ENCODE results near the gene RASSF3.
A peak's percentile ranks its signal among the peaks of the same experiment; 100 is the strongest.
"Not testable (repeated sequence)": the region's sequence is repeated elsewhere in the genome, so short reads cannot be mapped to it uniquely, and the experiment has no call there.

The RASSF3 gene

DNA sequence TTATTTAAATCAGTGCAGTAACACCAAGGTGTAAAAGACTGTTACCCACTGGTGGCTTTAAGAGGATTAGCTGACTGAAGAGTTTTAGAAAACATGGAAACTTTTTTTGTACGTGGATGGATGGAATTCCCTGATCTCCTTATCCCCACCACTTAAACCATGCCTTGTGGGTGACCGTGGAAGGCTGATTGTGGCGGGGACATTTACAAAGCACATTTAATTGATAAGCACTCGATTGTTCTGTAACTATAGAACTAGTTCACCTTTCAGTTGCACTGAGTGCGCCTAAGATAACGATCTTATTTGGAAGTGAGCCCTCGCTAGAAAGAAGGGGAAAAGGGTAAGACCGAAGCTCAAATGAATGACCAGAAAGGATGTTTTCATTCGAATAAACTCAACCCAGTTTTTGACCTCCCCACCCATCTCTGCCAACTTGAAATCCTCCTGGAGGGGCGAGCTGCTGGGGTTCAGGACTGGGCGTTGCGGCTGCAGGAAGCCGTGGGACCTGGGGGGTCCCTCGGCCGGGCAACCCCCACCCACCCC is 688 bp upstream of the RASSF3 start:
- H2AFZ ChIP-seq (ENCODE audit: low read depth, low read length): peak overlapping the region; percentile 31
- no peaks in the 10 kb centered on the region for H3K27me3 ChIP-seq (ENCODE audit: insufficient read depth, low read length)
- H3K9me3 ChIP-seq (ENCODE audit: low read length): no peaks in the 10 kb centered on the region
- H3K4me1 ChIP-seq (ENCODE audit: insufficient read depth, low read length): peaks cover 10% of the 10 kb centered on the region
- peak overlapping the region; percentile 63 for H3K4me3 ChIP-seq (ENCODE audit: low read length)
- no peaks in the 10 kb centered on the region for H3K36me3 ChIP-seq (ENCODE audit: insufficient read depth, low read length)

DNA sequence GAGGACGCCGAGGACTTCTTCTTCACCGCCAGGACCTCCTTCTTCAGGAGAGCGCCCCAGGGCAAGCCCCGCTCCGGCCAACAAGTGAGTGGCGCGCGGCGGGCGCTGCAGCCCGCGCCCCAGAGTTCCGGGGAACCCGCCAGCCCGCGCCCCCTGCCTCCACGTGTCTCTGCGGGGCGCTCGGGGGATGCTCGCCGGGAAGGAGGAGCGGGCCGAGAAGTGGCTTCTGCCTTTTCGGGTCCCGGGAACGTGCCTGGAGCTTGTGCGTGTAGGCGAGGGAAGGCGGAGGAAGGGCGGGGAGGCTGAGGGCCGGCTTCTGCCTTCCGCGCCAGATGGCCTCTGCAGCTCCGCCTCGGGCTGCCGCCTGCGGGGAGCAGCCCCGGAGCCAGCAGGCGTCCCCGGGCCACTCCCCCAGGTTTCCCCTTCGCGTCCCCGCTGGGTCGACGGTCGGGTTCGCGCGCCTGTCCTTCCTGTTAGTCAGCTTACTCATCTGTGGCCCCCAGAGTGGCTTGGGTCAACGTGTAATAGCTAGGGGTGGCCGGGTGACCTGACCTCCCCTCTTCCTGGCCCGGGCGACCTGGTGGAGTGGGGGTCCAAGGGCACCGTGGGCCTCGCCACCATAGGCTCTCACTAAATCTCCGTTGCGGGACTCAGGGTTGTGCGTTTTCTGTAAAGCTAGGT is 505 bp downstream of the RASSF3 start:
- Histone ChIP-seq H3K4me1 (ENCODE audit: insufficient read depth, low read length) (peaks cover 10% of the 10 kb centered on the region), H3K9me3 (ENCODE audit: low read length) (no peaks in the 10 kb centered on the region), H2AFZ (ENCODE audit: low read depth, low read length) (peak overlapping the region; percentile 99), H3K4me3 (ENCODE audit: low read length) (peak overlapping the region; percentile 63), H3K36me3 (ENCODE audit: insufficient read depth, low read length) (no peaks in the 10 kb centered on the region), H3K27me3 (ENCODE audit: insufficient read depth, low read length) (no peaks in the 10 kb centered on the region)

DNA sequence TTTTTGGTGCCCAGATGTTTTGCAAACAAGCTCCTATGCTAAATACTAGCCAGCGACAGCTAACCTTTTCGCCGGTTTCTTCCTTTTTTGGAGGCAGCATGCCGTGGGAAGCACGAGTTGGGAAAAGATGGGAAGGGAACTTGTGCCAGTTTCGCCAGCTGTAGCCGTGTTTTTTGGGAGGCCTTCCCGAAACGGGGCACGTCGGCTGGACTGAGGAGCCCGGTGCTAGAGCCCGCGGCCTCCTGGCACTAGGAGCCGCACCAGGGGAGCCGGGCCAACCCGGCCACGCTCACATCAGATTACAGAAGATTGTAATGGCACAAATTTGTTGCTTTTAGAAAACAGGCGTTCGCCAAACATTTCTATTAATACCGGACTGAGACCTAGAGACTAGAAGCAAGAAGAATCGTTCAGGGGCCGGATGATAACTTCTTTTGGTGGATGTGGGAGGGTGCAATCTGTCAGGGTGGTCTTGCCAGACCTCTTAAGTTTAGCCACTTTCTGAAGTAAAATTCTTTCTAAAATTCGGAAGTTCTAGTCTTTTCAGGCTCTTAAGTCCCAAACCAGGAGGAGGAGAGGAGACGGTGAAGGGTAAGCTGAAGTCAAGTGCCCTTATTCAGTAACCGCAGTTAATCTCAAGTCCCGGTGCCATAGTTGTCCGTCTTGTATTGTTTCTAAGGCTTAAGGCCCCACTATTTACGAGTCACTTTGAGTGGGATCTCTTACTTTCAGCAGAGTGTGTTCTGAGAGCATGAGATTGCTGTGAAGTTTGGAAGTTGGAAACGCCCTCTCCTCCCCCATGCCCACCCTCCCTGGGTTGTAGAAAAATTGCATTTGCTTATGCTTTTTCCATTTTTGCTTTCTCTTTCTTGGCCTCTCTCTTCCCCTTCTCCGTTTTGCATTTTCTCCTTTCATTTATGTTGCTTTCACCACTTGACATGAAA is 1.3 kb downstream of the RASSF3 start:
- Histone ChIP-seq H3K27me3 (ENCODE audit: insufficient read depth, low read length) (no peaks in the 10 kb centered on the region), H3K36me3 (ENCODE audit: insufficient read depth, low read length) (no peaks in the 10 kb centered on the region), H3K4me3 (ENCODE audit: low read length) (peak overlapping the region; percentile 63), H3K9me3 (ENCODE audit: low read length) (no peaks in the 10 kb centered on the region), H2AFZ (ENCODE audit: low read depth, low read length) (peak overlapping the region; percentile 99), H3K4me1 (ENCODE audit: insufficient read depth, low read length) (peaks cover 10% of the 10 kb centered on the region)

DNA sequence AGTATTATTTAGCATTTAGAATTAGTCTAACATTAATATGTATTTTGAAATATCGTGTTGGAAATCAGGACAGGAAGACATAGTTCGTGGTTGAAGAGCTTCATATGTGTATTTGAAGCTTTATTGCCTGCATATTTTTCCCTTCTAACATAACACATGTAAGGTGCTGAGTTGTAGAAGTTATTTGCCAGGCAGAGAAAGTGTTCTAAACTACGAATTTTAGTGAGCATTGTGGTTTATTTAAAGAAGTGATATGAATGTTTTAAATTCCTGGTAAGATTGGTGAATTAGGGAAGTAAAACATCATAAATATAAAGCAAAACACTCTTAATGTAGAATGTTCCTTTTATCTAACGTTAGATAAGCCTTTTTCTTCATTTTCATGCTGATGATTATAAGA is 2.5 kb downstream of the RASSF3 start:
- no peaks in the 10 kb centered on the region for H3K36me3 ChIP-seq (ENCODE audit: insufficient read depth, low read length)
- no peaks in the 10 kb centered on the region for H3K27me3 ChIP-seq (ENCODE audit: insufficient read depth, low read length)
- H3K9me3 ChIP-seq (ENCODE audit: low read length): no peaks in the 10 kb centered on the region
- peaks cover 10% of the 10 kb centered on the region for H3K4me1 ChIP-seq (ENCODE audit: insufficient read depth, low read length)
- H3K4me3 ChIP-seq (ENCODE audit: low read length): no peak overlapping the region
- H2AFZ ChIP-seq (ENCODE audit: low read depth, low read length): no peak overlapping the region

DNA sequence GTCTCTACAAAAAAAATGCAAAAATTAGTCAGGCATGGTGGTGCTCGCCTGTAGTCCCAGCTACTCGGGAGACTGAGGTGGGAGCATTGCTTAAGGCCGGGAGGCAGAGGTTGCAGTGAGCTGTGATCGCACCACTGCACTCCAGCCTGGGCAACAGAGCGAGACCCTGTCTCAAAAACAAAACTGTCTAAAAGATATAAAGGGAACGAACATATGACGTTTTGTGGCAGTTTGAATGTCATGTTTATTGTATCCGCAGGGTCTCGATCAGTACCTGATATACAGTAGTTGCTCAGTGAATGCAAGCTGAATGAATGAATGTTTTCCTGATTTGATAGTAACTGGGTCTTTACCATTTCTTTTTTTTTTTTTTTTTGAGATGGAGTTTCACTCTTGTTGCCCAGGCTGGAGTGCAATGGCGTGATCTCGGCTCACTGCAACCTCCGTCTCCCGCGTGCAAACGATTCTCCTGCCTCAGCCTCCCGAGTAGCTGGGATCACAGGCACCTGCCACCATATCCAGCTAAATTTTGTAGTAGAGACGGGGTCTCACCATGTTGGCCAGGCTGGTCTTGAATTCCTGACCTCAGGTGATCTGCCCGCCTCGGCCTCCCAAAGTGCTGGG is 3.6 kb downstream of the RASSF3 start:
- H3K9me3 ChIP-seq (ENCODE audit: low read length); H3K4me3 ChIP-seq (ENCODE audit: low read length); H2AFZ ChIP-seq (ENCODE audit: low read depth, low read length); H3K36me3 ChIP-seq (ENCODE audit: insufficient read depth, low read length); H3K27me3 ChIP-seq (ENCODE audit: insufficient read depth, low read length): not testable (repeated sequence)
- peaks cover 10% of the 10 kb centered on the region for H3K4me1 ChIP-seq (ENCODE audit: insufficient read depth, low read length)

DNA sequence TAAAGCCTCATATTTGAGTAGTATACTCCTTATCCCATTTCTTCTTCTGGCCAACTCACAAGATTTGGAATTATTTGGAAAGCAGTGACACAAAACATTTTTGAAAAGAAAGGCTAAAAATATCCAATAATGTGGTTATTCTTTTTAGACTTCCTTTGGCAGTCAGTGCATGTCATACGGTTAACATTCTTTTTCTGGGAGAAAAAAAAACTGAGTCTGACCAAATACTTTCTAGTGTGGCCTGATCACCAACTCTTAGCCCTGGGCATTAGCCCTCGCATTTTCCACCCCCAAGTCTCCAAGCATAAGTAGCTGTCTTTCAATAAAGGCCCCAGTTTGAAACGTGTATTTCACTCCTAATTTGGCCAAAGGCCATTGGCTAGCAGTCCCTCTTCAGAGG is 5.9 kb downstream of the RASSF3 start:
- no peak overlapping the region for H3K4me3 ChIP-seq (ENCODE audit: low read length)
- H3K27me3 ChIP-seq (ENCODE audit: insufficient read depth, low read length): no peaks in the 10 kb centered on the region
- no peak overlapping the region for H2AFZ ChIP-seq (ENCODE audit: low read depth, low read length)
- H3K36me3 ChIP-seq (ENCODE audit: insufficient read depth, low read length): no peaks in the 10 kb centered on the region
- H3K4me1 ChIP-seq (ENCODE audit: insufficient read depth, low read length): peaks cover 10% of the 10 kb centered on the region
- no peaks in the 10 kb centered on the region for H3K9me3 ChIP-seq (ENCODE audit: low read length)

DNA sequence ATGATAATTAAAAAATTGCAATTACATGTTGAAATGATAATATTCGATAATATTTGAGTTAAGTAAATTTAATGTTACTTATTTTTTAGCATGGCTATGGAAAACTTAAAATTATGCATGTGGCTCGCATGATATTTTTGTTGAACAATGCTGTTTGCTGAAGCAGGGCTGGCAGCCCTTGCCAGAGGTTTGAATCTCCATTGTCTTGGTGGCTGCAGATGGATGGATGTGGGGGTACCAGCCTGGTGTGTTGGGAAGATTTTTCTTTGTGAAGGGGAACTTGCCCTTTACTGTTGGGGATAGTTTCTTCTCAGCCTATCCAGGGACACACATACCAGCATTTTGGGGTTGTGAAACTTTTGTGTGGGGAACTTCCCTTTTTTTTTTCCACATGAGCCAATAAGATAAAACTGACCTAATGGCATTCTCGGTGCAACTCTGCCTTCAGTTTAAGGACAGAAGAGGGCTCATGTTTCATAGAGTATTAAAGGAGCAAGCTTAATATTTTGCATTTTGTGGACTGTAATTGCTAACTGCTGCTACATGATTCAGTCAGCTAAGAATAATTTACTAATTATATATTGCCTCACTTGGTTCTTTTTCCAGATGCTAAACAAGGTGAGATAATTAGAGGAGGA is 8.8 kb downstream of the RASSF3 start:
- Histone ChIP-seq H3K36me3 (ENCODE audit: insufficient read depth, low read length) (no peaks in the 10 kb centered on the region), H3K4me3 (ENCODE audit: low read length) (no peak overlapping the region), H3K27me3 (ENCODE audit: insufficient read depth, low read length) (no peaks in the 10 kb centered on the region), H2AFZ (ENCODE audit: low read depth, low read length) (no peak overlapping the region), H3K4me1 (ENCODE audit: insufficient read depth, low read length) (no peaks in the 10 kb centered on the region), H3K9me3 (ENCODE audit: low read length) (no peaks in the 10 kb centered on the region)

DNA sequence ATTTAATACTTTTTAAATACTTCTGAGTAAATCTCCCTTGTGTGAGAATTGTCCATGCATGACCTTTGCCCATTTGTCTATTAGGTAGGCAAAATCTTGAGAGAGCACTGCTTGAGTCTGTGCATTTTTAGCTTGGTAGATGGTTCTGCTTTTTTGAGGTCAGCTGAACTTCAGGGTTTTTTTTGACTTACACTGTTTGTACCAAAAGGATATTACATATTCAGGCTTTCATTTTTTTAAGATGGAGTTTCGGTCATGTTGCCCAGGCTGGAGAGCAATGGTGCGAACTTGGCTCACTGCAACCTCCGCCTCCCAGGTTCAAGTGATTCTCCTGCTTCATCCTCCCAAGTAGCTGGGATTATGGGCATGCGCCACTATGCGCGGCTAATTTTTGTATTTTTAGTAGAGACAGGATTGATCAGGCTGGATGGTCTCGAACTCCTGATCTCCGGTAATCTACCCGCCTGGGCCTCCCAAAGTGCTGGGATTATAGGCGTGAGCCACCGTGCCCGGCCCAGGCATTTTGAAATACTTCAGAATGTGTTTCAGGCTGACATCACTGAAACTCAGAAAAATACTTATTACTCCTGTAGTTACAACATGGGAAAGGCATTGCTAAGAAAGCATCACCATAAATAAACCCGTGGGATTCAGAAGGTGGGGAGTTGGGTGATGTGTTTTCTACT is 11.1 kb downstream of the RASSF3 start:
- no peak overlapping the region for H2AFZ ChIP-seq (ENCODE audit: low read depth, low read length)
- H3K4me3 ChIP-seq (ENCODE audit: low read length): no peak overlapping the region
- no peaks in the 10 kb centered on the region for H3K9me3 ChIP-seq (ENCODE audit: low read length)
- no peaks in the 10 kb centered on the region for H3K27me3 ChIP-seq (ENCODE audit: insufficient read depth, low read length)
- H3K4me1 ChIP-seq (ENCODE audit: insufficient read depth, low read length): peaks cover 6% of the 10 kb centered on the region
- H3K36me3 ChIP-seq (ENCODE audit: insufficient read depth, low read length): no peaks in the 10 kb centered on the region

DNA sequence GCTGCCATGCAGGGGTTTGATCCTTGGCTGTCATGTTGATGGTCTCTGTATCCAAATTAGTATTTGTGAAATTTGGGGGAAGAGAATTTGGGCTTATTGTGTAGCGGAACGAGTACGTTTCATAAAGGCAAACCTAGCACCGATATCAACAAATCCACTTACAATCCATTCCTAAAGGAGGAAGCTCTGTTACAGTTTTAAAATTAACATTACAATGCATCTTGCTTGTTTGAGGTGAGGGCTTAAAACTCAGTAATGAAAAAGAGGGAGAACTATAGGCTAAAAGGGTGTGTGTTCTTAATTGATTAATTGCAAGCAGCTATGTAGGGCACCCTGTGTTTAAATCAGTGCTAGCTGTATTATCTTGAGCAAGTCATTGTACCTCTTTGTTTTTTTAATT is 13.7 kb downstream of the RASSF3 start:
- no peak overlapping the region for H2AFZ ChIP-seq (ENCODE audit: low read depth, low read length)
- no peaks in the 10 kb centered on the region for H3K27me3 ChIP-seq (ENCODE audit: insufficient read depth, low read length)
- peaks cover 6% of the 10 kb centered on the region for H3K4me1 ChIP-seq (ENCODE audit: insufficient read depth, low read length)
- H3K9me3 ChIP-seq (ENCODE audit: low read length): no peaks in the 10 kb centered on the region
- no peaks in the 10 kb centered on the region for H3K36me3 ChIP-seq (ENCODE audit: insufficient read depth, low read length)
- no peak overlapping the region for H3K4me3 ChIP-seq (ENCODE audit: low read length)

DNA sequence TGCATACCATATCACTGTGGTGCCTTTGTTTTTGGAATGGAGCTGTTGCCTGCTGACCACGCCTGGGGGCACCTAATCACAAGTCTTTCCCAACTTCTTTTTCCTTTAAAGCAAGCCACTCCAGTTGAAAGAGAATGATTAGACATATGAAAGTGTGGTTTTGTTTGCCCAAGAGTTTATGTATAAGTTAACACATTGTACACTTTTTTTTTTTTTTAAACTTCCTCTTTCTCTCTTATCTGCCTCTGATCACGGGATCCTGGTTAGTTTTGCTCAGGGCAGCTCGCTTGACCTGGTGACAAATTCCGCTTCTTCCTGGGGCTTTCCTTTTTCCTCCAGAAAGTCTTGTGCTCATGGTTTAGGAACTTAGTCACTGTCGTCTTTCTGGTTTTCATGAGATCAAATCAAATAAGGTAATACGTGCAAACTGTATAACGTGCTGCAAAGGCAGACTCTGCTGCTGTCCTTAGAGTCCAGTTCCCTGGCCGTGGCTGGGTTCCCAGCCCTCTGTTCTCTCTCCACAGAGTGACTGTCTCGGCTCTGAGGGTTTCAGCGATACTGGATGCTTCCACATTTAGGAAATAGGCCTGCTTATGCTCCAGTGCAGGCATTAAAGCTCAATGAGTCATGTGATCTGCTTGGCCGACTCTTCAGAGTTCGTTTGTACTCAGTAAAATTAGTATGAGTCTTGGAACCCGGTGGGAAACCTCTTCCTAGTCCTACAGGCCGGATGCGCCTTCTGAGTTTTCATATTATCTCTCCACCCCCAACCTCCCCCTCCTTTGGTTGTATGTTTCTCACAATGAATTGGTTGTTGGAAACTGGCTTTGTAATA is 15.2 kb downstream of the RASSF3 start:
- Histone ChIP-seq H3K4me1 (ENCODE audit: insufficient read depth, low read length) (peaks cover 6% of the 10 kb centered on the region), H3K36me3 (ENCODE audit: insufficient read depth, low read length) (no peaks in the 10 kb centered on the region), H3K9me3 (ENCODE audit: low read length) (no peaks in the 10 kb centered on the region), H3K27me3 (ENCODE audit: insufficient read depth, low read length) (no peaks in the 10 kb centered on the region), H2AFZ (ENCODE audit: low read depth, low read length) (peak overlapping the region; percentile 92), H3K4me3 (ENCODE audit: low read length) (peak overlapping the region; percentile 39)

DNA sequence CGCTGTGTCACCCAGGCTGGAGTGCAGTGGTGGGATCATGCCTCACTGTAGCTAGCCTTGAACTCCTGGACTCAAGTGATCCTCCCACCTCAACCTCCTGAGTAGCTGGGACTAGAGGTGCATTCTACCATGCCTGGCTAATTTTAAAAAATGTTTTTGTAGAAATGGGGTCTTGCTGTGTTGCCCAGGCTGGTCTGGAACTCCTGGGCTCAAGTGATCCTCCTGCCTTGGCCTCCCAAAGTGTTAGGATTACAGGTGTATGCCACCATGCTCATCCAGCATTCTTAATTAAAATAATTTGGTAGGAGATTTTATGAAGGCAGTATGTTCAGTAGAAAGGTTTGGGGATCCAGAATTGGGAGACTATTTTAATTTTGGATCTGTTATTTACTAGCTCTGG is 16.3 kb downstream of the RASSF3 start:
- H3K27me3 ChIP-seq (ENCODE audit: insufficient read depth, low read length); H3K4me3 ChIP-seq (ENCODE audit: low read length); H3K36me3 ChIP-seq (ENCODE audit: insufficient read depth, low read length); H3K4me1 ChIP-seq (ENCODE audit: insufficient read depth, low read length); H3K9me3 ChIP-seq (ENCODE audit: low read length); H2AFZ ChIP-seq (ENCODE audit: low read depth, low read length): not testable (repeated sequence)

DNA sequence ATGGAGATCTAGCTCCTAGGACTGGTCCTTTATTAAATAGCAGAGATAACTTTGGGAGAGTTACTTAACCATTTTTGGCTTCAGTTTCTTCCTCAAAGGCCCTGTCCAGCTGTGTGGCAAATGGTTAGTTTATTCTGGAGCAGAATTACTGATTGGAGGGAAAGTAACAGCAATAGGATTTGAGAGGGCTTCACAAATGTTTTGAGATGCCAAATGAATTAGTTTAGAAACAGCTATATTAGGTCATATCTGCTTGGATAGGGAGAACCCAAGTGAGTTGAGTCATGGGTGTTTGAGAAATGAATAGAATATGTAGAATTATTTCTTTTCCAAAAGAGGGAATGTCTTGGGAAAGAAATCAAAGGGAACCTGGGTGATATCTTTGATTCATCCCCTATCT is 17.5 kb downstream of the RASSF3 start:
- H3K9me3 ChIP-seq (ENCODE audit: low read length): peaks cover 3% of the 10 kb centered on the region
- peaks cover 6% of the 10 kb centered on the region for H3K4me1 ChIP-seq (ENCODE audit: insufficient read depth, low read length)
- H2AFZ ChIP-seq (ENCODE audit: low read depth, low read length): no peak overlapping the region
- no peaks in the 10 kb centered on the region for H3K36me3 ChIP-seq (ENCODE audit: insufficient read depth, low read length)
- H3K27me3 ChIP-seq (ENCODE audit: insufficient read depth, low read length): no peaks in the 10 kb centered on the region
- no peak overlapping the region for H3K4me3 ChIP-seq (ENCODE audit: low read length)
